ENCODE results near the gene CAMK1D.
A peak's percentile ranks its signal among the peaks of the same experiment; 100 is the strongest.
"Not testable (repeated sequence)": the region's sequence is repeated elsewhere in the genome, so short reads cannot be mapped to it uniquely, and the experiment has no call there.

The CAMK1D gene

DNA sequence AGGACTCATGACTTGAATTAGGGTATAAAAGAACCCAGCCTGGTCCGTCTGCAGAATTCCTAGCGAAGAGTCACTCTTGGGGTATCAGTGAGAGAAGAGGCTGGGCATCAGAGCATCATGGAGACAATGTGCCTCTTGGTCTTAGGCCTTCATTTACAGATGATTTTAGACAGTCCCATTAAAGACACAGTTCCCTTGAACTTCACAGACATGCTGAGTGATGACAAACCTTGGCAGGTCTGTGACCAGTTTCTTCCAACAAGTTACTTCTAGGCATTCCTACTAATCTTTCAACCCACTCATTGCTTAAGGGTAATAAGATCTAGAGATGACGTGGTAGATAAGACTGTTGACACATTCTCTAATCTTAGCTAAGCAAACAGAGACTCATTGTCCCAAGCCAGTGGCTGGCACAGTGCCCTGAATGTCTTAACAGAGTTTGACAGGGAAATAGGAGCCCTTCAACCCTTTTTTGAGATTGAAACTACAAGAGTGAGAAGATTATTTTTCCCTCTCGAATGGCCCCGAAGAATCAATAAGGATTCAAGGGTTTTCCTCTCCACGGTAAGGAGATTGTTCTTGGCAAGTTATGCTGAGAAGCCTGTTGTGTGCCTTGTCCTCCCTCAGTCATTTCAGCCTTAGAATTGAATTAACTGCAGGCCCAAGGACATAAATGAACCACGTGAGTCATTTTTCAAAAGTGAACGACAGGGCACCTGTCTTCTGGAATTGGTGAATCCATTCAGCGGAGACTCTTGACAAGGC lies 371.1 kb downstream of the CAMK1D start:
- no peak for DNase-seq (ENCODE audit: low read depth, low spot score)

DNA sequence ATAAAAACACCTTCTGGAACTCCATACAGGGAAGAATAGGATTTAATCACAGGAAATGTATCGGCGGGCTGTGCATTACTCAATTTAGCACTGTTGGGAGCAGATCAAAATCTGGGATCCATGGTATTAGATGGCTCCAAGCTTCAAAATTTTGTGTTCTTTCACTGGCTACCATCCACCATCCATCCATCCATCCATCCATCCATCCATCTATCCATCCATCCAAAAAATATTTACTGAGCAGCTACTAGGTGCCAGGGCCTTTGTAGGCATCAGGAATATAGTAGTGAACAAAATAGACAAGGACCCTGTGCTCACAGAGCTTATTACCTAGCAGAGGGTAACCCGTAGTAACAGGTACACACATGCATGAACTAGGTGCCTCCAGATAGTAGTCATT lies 372.0 kb downstream of the CAMK1D start:
- no peak for DNase-seq (ENCODE audit: low read depth, low spot score)

DNA sequence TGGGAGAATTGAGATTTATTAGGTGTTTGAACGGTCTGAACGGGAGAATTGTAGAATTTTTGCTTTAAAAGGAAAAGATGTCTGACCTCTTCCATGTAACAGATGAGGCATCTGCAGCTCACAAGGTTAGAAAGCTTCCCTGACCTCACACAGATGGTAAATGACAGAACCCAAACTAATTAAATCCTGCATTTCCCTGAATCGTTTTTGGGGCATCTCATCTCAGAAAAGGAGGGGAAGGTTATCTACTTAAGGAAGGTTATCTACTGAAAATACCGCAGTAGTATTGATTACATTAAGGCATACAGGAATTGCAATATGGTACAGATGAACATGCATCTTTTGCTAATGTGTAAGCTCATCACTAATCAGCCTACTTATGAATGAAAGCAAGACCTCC lies 373.9 kb downstream of the CAMK1D start:
- no peak for DNase-seq (ENCODE audit: low read depth, low spot score)

DNA sequence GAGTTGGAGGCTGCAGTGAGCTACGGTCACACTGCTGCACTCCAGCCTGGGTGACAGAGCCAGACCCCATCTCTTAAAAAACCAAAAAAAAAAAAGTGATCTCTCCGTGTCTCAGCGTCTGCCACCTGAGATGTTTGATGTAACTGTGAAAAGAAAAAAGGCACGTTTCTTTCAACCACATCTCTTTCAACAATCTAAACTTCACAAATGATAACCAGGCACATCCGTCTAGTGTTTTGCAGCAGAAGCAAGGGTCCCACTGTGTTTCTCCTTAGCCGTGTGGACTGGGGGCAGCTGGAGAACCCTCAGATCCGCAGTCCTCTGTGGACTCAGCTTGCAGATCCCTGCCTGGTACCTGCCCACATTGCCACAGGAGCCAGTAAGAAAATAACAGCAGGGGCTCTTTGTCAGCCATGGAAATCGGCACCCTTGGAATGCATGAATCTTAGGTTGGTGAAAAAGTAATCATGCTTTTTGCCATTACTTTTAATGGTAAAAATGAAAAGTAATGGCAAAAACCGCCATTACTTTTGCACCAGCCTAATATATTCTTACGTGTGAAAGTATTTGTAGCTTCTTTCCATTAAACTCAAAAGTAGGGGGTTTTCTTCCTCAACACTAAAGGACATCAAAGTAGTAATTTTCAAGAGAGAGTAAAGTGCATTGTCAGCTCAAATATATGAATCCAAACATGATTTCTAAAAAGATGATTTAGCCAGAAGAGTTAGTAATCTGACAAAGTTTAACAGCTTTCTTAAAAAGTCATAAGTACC lies 375.6 kb downstream of the CAMK1D start:
- no peak for DNase-seq (ENCODE audit: low read depth, low spot score)

DNA sequence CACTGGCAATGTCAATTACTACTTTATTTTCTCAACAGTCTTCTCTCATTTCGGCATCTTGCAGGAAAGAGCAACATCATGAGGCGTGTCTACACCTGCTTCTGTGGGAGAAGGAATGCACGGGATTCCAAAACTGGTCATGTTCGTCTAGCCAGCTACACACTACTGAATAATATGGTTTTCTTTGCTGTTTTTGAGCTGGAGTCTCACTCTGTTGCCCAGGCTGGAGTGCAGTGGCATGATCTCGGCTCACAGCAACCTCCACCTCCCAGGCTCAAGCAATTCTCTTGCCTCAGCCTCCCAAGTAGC lies 376.2 kb downstream of the CAMK1D start:
- not testable (repeated sequence) for DNase-seq (ENCODE audit: low read depth, low spot score)

DNA sequence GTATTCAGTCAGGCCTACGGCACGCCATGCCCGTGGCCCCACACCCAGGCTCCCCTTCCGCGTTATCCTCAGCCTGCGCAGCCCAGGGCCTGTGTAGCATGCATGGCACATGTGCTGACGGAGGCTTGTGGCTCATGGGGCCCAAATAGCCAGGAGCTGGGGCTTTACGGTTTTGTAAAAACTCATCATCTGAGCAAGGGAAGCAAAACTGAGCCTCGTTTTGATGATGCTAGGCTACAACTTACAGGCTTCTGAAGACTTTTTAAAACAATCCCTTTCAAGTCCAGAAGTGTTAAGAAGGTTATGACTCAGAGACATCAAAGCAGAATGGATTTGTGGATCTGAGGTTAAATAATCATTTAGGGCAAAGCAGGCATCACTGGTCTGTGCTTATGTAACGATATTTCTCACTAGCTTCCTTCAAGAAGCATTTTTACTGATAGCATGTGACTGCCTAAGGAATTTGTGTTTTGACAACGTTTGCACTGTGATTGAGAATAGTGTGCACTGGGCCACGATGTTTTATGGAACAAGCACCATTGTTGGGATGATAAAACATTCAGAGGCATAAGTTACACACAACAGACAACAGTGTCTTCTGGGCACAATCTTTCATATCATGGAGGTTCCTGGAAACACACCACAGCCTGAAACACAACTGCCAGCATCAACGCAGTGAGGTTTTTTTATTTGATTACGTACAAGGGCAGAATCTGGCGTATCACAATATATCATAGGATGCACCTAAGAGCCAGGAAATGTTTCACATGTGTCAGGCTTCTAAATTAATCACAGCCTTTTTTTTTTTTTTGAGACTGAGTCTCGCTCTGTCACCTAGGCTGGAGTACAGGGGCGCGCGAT lies 377.9 kb downstream of the CAMK1D start:
- DNase-seq (ENCODE audit: low read depth, low spot score): no peak

DNA sequence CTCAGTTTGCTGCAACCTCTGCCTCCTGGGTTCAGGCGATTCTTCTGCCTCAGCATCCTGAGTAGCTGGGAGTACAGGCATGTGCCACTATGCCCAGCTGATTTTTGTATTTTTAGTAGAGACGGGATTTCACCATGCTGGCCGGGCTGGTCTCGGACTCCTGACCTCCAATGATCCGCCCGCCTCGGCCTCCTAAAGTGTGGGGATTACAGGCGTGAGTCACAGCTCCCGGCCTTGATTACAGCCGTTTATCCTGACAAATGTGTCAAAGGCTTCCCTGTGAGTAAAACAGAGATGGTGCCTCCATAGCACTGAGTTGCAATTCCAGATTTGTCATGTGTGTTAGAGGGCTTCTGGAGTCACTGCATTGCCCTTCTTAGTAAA lies 378.5 kb downstream of the CAMK1D start:
- DNase-seq (ENCODE audit: low read depth, low spot score): peak; percentile 33

DNA sequence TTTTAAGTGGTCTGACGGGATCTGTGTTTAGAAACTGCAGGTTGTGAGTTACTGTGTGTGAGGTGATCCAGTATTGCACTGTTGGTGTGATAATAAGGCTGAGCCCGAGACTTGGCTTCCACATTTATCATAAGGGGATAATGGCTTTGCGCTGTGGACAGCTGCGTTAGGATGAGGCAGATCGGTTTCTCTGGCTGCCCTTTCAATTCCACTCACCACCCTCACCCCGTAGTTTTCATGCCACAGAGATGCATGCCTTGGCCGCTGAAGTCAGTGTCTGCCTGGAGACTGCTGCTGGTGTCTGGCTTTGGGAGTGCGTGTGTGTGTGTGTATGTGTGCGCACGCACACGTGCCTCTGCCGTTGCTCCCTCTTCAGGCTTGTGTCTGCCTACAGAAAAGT lies 379.1 kb downstream of the CAMK1D start:
- no peak for DNase-seq (ENCODE audit: low read depth, low spot score)

DNA sequence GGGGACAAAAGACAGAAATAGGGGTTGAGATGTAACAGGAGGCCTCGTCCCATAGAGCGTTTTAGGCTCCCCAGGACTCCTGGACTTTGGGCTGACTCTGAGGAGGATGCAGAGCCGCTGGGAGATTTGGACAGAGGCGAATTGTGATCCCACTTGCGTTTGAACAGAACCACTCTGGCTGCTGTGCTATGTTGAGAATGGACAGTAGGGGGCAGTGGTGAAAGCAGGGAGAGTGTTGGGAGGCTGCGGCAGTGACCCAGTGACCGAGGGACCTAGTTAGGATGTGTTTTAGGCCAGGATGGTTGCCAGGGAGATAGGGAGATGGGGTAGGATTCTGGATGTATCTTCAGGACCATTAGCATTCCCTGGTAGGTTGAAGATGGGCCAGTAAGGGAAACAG lies 380.5 kb downstream of the CAMK1D start:
- peak; percentile 80 for DNase-seq (ENCODE audit: low read depth, low spot score)

DNA sequence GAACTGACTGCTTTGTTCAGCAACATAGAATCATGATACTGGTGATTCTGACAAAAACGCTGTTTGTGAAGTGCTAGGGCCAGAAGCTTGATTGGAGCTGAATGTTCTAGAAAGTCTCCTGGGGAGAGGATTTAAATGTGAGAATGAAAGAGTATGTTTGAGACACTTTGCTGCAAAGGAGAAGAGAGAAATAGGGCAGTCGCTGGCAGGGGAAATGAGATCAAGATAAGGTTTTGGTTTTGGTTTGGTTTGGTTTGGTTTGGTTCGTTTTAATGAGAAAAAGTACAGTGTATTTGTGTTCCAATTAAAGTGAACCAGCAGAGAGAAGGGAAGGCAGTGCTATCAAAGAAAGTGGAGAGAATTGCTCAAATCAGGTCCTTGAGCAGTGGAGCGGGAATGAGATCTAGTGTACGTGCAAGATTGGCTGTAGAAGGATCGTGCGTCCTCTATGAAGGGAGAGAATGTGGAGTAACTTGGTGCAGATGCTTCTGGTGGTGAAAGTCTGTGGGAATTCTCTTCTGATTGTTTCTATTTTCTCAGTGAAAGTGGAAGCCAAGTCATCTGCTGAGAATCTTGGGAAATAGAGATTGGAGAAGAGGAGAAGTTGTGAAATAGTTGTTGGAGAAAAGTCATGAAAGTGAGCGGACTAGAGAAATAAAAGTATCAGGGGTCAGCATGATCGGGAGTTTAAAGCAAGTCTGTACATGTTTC lies 381.6 kb downstream of the CAMK1D start:
- DNase-seq (ENCODE audit: low read depth, low spot score): no peak

DNA sequence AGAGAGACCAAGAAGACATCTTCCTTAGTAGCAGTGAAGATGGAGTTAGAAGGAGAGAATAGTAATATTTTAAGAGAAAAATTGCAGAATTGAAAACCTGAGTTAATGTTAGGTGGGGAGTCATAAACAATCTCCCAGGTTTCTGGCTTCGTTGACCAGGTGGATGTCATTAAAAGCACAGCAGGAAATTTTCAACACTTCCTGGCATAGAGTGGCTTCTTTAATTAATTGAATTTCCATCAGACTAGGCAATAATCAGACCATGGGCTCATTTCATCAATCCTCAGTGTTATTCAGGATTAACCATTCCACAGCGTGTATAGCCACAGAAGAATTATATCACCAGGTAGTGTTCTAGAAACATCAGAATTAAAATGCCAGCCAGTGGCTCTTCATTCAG lies 383.9 kb downstream of the CAMK1D start:
- DNase-seq (ENCODE audit: low read depth, low spot score): no peak

DNA sequence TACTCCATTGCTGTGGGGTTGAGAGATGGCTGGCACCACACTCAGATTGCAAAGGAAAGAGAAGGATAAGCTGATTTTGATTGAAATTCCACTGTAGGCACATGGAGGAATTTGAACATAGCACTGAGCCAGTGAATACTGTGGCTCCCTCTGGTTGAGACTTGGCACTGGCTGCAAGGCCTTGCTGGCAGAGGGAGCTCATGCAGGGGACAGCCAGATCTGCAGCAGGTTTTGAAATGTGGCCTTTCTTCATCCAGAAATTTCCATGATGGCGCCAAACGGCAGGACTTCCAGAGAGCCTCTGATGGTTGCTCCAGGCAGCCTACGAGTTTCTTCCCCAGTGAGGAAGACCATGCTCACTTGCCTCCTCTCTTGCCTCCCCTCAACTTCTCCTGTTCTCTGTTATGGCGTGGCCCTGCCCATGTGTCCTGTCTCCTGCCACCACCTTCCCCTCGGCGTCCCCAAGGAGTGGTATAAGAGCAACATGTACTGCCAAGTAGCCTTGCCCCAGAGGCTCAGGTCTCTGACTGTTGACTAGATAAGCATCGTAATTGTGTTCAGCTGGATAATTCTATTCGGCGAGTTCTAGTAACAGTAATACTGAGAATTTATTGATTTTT lies 386.6 kb downstream of the CAMK1D start:
- no peak for DNase-seq (ENCODE audit: low read depth, low spot score)

DNA sequence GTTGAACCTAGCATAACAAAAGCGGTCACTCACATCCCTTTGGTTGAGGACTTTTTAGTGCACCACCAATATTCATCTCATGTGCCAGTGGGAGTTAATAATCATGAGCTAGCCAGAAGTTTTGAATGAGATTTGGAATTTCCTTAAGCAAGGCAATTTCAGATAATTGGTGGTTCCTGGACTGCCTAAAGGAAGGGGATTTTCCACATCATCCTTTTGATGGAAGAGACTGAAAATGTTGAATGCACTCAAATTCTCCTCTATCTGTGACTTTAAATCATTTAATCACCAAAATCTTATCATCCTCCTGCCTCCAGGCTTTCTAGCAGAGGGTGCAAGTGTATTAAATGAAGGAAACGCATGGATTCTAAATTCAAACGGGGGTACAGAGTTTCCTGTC lies 391.5 kb downstream of the CAMK1D start:
- no peak for DNase-seq (ENCODE audit: low read depth, low spot score)

DNA sequence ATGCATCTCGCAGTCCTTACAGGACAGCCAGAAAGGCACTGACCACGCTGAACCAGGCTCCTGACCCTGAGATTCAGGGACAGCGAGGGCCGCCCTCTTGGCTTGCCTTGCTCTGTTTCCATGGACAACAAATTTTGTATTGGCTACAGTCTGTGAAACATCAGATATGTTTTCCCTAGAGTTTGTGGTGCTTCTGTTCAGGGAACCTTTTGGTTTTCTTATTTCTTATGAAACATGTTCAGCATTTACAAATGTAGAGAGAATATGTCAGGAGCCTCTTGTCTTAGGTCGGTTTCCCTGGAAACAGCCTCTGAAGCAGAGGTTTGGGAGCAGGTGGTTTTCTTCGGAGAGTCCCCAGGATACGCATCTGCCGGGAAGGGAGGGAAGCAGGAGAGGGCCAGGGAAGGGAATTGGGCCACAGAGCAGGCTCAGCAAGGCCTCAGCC lies 392.0 kb downstream of the CAMK1D start:
- no peak for DNase-seq (ENCODE audit: low read depth, low spot score)

DNA sequence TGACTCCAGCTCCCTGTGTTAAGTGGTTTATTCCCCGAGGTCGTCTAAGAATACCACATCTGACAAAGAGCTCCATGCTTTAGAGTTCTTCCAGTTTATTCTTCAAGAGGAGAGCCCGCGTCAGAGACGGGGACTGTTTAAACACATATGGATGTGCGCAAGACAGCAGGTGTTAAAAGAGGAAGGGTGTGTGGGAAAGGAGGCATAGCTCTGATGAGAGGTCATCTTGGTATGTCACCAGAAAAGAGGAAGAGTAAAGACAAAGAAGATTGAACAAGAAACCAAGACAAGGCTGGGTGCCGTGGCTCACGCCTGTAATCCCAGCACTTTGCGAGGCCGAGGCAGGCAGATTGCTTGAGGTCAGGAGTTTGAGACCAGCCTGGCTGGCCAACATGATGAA lies 393.4 kb downstream of the CAMK1D start:
- no peak for DNase-seq (ENCODE audit: low read depth, low spot score)

DNA sequence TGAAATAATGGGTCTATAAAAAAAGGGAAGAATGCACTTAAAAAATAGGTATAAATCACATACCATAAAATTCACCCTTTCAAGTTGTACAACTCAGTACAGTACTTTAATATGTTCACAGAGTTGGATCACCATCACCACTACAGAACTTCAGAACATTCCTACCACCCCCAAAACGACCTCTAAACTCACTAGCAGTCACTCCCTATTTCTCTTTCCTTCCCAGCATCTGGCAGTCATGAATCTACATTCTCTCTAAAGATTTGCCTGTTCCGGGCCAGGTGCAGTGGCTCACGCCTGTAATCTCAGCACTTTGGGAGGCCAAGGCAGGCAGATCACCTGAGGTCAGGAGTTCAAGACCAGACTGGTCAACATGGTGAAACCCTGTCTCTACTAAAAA lies 394.1 kb downstream of the CAMK1D start:
- not testable (repeated sequence) for DNase-seq (ENCODE audit: low read depth, low spot score)

DNA sequence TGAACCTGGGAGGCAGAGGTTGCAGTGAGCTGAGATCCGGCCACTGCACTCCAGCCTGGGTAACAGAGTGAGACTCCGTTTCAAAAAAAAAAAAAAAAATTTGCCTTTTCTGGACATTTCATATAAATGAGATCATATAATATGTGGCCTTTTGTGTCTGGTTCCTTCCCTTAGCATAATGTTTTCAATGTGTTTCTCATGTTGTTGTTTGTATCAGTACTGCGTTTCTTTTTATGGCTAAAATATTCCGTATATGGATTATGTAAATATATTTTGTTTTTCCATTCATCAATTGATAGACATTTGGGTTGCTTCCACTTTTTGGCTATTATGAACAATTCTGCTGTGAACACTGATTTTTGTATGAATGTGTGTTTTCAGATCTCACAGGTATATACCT lies 394.6 kb downstream of the CAMK1D start:
- DNase-seq (ENCODE audit: low read depth, low spot score): no peak

DNA sequence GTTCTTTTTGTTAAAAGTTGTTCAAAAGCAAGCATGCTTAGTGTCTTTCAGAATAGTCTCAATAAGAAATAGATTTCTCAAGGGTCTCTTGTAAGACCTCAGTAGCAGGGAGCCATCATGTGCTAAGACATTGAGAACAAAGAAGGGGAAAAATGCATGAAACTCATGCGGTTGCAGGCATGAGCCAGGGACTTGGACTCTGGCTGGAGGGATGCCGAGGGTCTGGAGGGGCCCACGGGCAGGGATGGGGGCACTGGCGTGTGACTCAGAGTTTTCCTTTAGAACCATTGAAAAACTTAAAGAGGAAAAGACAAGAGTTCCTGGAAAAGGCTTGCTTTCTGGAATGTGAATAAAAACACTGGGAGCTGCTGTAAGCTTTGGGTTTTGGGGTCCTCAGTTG lies 398.8 kb downstream of the CAMK1D start:
- DNase-seq (ENCODE audit: low read depth, low spot score): no peak

DNA sequence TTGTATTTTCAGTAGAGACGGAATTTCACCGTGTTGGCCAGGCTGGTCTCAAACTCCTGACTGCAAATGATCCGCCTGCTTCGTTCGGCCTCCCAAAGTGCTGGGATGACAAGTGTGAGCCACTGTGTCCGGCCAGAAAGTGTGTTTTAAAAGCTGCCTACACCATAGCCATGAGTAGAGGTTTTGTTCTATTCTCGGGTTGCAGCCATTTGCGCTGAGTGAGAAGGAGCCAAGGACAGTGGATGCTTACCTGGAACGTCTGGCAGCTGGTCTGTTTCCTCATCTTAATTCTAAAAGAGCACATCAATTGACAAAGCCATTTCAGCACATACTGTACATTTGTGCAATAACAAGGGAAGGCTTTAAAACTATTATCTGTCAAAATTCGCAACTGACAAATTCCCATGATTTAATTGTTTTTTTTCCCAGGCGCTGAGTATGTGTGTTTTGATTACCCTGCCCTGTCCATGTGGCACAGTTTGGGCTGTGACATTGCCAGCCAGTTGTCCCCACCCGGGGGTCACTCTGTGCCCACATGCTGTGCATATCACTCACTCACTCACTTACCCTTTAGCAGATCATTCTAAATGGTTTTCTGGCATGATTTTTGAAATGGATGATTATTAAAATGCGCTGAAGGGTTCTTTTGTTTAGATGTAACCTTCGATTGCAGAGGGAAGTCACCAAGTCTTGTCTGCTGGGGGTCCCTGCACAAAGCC lies 400.6 kb downstream of the CAMK1D start:
- no peak for DNase-seq (ENCODE audit: low read depth, low spot score)

DNA sequence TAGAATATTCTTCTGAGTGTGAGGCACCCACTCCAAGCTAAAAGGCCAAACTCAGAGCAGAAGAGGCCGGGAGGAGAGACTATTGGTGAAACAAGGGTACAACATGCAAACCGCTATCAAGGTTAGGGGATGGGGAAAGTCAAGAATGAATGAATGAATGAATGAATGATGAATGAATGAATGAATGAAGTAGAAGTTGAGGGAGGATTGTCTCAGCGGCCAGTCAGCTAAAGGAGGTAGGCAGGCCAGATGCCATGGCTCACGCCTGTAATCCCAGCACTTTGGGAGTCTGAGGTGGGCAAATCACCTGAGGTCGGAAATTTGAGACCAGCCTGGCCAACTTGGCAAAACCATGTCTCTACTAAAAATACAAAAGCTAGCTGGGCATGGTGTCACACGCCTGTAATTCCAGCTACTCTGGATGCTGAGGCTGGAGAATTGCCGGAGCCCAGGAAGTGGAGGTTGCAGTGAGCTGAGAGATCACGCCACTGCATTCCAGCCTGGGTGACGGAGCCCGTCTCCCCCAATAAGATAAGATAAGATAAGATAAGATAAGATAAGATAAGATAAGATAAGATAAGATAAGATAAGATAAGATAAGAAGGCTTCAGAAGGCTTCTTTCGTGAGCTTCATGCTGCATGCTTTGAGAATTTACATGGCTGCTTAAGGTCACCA lies 401.3 kb downstream of the CAMK1D start:
- peak; percentile 46 for DNase-seq (ENCODE audit: low read depth, low spot score)

Measured in ELF-1 (cell line).